Skeletal muscle tissue (tissue), 4 donors: ENCODE results near the gene DENND1A. TPM values are rescaled to one million over a fixed set of nuclear protein-coding genes. Genes with fewer than 3 reads are reported as not detected.

Experiments
- H3K27ac ChIP-seq: one replicate; pipeline ENCODE4 v1.7.0; 2013; ENCODE audit warnings: mild to moderate bottlenecking, low read depth, low read length, inconsistent platforms
- H3K27me3 ChIP-seq, 3 donors: one replicate each; pipeline ENCODE4 v1.7.0; 2013; ENCODE audit warnings: low read length in 3 of 3; ENCODE audit not compliant: control insufficient read depth in 3 of 3, insufficient read depth in 3 of 3
- H3K36me3 ChIP-seq, 3 donors: one replicate each; pipeline ENCODE4 v1.7.0; 2013; ENCODE audit warnings: low read length in 3 of 3; ENCODE audit not compliant: control insufficient read depth in 3 of 3, insufficient read depth in 3 of 3
- H3K4me1 ChIP-seq, 3 donors: one replicate each; pipeline ENCODE4 v1.7.0; 2013; ENCODE audit warnings: low read length in 3 of 3, mild to moderate bottlenecking in 3 of 3; ENCODE audit not compliant: control insufficient read depth in 3 of 3, insufficient read depth in 3 of 3
- H3K4me3 ChIP-seq, 3 donors: one replicate each; pipeline ENCODE4 v1.7.0; 2013; ENCODE audit warnings: low read length in 3 of 3
- H3K9ac ChIP-seq, 3 donors: one replicate each; pipeline ENCODE4 v1.7.0; 2013; ENCODE audit warnings: low read length in 3 of 3, mild to moderate bottlenecking in 3 of 3, moderate library complexity in 2 of 3, low read depth in 1 of 3
- H3K9me3 ChIP-seq, 3 donors: one replicate each; pipeline ENCODE4 v1.7.0; 2013; ENCODE audit warnings: low read length in 3 of 3; ENCODE audit not compliant: control insufficient read depth in 3 of 3
- total RNA-seq: library from RNA; depleted of rRNA; stranded (reverse); fragments of >200 nt; gene quantifications from one replicate; pipeline ENCODE4 v1.2.3, GENCODE V29; 2014
- donor health status: Osteomylitis.

The DENND1A gene
- total RNA-seq, 1 donor from 2014 or later = 23.5 TPM

DNA sequence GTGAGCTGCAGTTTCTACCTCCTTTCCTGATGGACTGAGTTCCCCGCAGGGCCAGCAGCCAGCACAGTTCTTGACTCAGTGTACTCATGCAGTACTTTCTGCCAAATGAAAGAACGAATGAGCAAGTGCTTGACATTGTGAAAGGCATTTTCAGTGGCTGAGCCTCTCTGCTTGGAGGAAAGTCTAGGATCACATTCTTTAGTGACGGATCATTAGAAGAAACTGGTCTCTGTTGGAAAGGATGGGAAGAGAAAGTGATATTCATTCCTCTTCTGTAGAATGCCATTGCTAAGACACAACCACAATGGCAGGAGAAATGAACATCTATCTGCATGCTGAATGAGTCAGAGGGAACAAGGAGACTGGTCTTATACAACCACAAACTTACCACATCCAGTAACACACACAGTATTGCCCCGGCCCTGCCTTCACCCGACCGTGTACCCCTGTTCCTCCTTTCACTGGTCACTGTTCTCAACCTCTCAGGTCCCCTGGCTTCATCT, 367.0 kb downstream of the DENND1A start:
- H3K27me3 ChIP-seq = no peaks in the 10 kb centered on the region
- no peaks in the 10 kb centered on the region for H3K9me3 ChIP-seq
- H3K36me3 ChIP-seq = peaks cover 0 to 3% (median 0%) of the 10 kb centered on the region in 3 donors
- no peaks in the 10 kb centered on the region for H3K4me1 ChIP-seq
- no peak overlapping the region for H3K27ac ChIP-seq
- H3K9ac ChIP-seq = no peak overlapping the region
- no peak overlapping the region for H3K4me3 ChIP-seq

DNA sequence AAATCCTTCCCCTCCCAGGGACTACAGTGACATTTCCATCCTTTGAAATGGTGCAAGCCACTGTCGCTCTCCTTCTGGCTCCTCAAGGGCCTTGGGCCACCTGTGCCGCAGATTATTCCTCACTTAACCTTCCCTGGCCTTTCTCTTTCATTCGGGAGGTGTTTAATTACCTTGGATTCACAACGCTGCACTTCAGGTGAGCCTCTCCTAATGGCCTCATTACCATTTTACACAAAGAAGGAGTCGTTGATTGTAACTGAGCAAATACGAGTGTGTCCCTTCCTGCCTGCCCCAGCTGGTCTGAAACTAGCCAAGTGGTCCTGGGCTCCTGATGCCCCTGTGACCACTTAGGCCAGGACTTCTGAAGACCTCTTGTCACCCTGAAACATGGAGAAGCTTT, 368.9 kb downstream of the DENND1A start:
- H3K27me3 ChIP-seq = no peaks in the 10 kb centered on the region
- H3K9me3 ChIP-seq = no peaks in the 10 kb centered on the region
- no peak overlapping the region for H3K9ac ChIP-seq
- no peaks in the 10 kb centered on the region for H3K4me1 ChIP-seq
- no peak overlapping the region for H3K27ac ChIP-seq
- H3K4me3 ChIP-seq = no peak overlapping the region
- peaks cover 8 to 15% (median 12%) of the 10 kb centered on the region in 3 donors for H3K36me3 ChIP-seq

- H3K4me1 ChIP-seq = no peaks in the 10 kb centered on the region
- H3K9ac ChIP-seq = no peak overlapping the region
- H3K27me3 ChIP-seq = no peaks in the 10 kb centered on the region
- H3K27ac ChIP-seq = no peak overlapping the region
- H3K36me3 ChIP-seq = peaks cover 12 to 17% (median 16%) of the 10 kb centered on the region in 3 donors
- H3K9me3 ChIP-seq = no peaks in the 10 kb centered on the region
- H3K4me3 ChIP-seq = no peak overlapping the region
These were observed 373.2 kb downstream of the DENND1A start for GRCh38 chr9:123556464-123557435.

GRCh38 chr9:123555646-123556045, 374.3 kb downstream of the DENND1A start:
- no peaks in the 10 kb centered on the region for H3K9me3 ChIP-seq
- H3K27ac ChIP-seq = no peak overlapping the region
- H3K9ac ChIP-seq = no peak overlapping the region
- no peaks in the 10 kb centered on the region for H3K4me1 ChIP-seq
- peaks cover 12 to 17% (median 16%) of the 10 kb centered on the region in 3 donors for H3K36me3 ChIP-seq
- no peaks in the 10 kb centered on the region for H3K27me3 ChIP-seq
- H3K4me3 ChIP-seq = no peak overlapping the region

GRCh38 chr9:123552530-123552929, 377.4 kb downstream of the DENND1A start:
- H3K4me3 ChIP-seq = no peak overlapping the region
- H3K9me3 ChIP-seq = no peaks in the 10 kb centered on the region
- H3K36me3 ChIP-seq = peaks cover 12 to 16% (median 15%) of the 10 kb centered on the region in 3 donors
- no peak overlapping the region for H3K9ac ChIP-seq
- no peaks in the 10 kb centered on the region for H3K4me1 ChIP-seq
- no peaks in the 10 kb centered on the region for H3K27me3 ChIP-seq
- H3K27ac ChIP-seq = no peak overlapping the region

DNA sequence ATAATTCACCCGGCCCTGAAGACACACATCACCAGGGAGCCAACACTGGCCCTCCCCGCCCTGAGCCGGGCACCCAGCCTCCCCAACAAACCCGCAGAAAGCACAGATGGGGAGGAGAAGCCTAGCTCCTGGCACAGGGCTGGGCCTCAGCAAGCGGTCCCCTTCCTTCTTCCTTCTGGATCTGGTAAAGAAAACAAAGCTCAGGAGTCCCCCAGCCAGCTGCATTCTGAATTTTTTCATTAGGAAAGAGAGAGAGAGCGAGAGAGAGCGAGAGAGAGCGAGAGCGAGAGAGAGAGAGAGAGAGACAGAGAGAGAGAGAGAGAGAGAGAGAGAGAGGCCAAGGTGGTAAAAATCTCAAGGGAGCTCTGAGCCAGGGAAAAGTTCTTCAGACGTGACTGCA, 378.2 kb downstream of the DENND1A start:
- Histone ChIP-seq H3K27me3 (no peaks in the 10 kb centered on the region), H3K4me3 (no peak overlapping the region), H3K9me3 (no peaks in the 10 kb centered on the region), H3K9ac (no peak overlapping the region), H3K27ac (no peak overlapping the region), H3K4me1 (no peaks in the 10 kb centered on the region), H3K36me3 (peaks cover 9 to 10% (median 9%) of the 10 kb centered on the region in 3 donors)

DNA sequence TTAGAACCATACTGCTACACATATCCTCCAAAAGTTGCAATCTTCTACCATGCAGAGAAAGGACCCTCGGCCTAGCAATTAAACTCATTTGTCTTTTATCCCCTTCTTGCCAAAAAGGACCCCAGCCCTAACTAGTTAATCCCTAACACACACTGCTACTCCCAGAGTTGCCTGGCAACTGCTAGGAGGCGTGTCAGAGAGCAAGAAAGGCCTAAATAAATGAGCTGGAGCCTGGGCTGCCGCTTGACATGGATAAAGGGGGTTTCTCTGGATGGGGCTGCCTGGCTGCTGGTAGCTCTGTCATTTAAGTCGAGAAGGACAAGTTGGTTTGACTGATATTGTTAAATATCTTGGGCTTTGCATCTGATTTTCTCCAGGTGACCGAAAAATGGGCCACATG, 379.1 kb downstream of the DENND1A start:
- Histone ChIP-seq H3K27ac (no peak overlapping the region), H3K9ac (no peak overlapping the region), H3K4me3 (no peak overlapping the region), H3K36me3 (peaks cover under 1 to 3% (median 2%) of the 10 kb centered on the region in 3 donors), H3K9me3 (no peaks in the 10 kb centered on the region), H3K4me1 (no peaks in the 10 kb centered on the region), H3K27me3 (no peaks in the 10 kb centered on the region)

DNA sequence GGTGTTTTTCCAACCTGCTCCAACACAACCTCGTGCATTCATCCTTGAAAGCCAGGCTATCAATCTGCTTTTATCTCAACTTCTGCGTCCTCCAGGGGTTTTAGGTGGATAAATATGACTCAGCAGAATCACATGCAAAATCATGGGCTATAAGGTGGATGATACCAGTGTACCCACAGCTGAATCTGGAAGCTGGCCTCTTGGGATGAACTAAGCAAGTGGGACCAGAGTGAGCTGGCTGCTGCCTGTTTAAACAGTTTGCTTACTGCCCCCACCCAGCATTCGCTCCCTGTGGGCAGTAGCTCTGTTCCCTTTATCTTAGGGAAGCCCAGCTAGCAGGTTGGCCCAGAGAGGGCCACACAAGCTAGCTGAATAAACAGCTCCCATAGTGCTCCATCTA, 379.9 kb downstream of the DENND1A start:
- Histone ChIP-seq H3K27ac (no peak overlapping the region), H3K27me3 (no peaks in the 10 kb centered on the region)

GRCh38 chr9:123548741-123549545, 381.0 kb downstream of the DENND1A start:
- Histone ChIP-seq H3K4me1 (no peaks in the 10 kb centered on the region), H3K4me3 (no peak overlapping the region), H3K36me3 (no peaks in the 10 kb centered on the region), H3K9me3 (no peaks in the 10 kb centered on the region), H3K27ac (no peak overlapping the region), H3K27me3 (no peaks in the 10 kb centered on the region), H3K9ac (peak overlapping the region in 1 of 3 donors; percentile 16)

More for the DNA sequence above, 379.9 kb downstream of the DENND1A start:
- Histone ChIP-seq H3K9ac (no peak overlapping the region), H3K4me3 (no peak overlapping the region), H3K4me1 (no peaks in the 10 kb centered on the region), H3K36me3 (peaks cover 0 to 3% (median 0%) of the 10 kb centered on the region in 3 donors), H3K9me3 (no peaks in the 10 kb centered on the region)
